Osteocyte (in vitro differentiated cells): Measurements from ENCODE around the gene KLHDC7B. TPM values are rescaled to one million over a fixed set of nuclear protein-coding genes. Genes with fewer than 3 reads are reported as not detected.

Source experiments
- DNase-seq: peaks from one replicate; pipeline ENCODE4 v3.0.0; 2021; ENCODE audit warnings: mixed read lengths; ENCODE audit not compliant: unreplicated experiment; ENCODE audit errors: extremely low spot score
- H3K27ac Mint-ChIP-seq: one replicate; pipeline ENCODE4 v1.8.0; 2021; ENCODE audit warnings: mild to moderate bottlenecking, mixed read lengths; ENCODE audit not compliant: unreplicated experiment
- H3K27me3 Mint-ChIP-seq: one replicate; pipeline ENCODE4 v1.8.0; 2021; ENCODE audit warnings: mixed read lengths; ENCODE audit not compliant: unreplicated experiment
- H3K36me3 Mint-ChIP-seq: one replicate; pipeline ENCODE4 v1.8.0; 2021; ENCODE audit warnings: mixed read lengths; ENCODE audit not compliant: unreplicated experiment
- H3K4me1 Mint-ChIP-seq: one replicate; pipeline ENCODE4 v1.8.0; 2021; ENCODE audit warnings: mixed read lengths; ENCODE audit not compliant: unreplicated experiment
- H3K4me3 Mint-ChIP-seq: one replicate; pipeline ENCODE4 v1.8.0; 2021; ENCODE audit warnings: mild to moderate bottlenecking, moderate library complexity, mixed read lengths; ENCODE audit not compliant: unreplicated experiment
- H3K9me3 Mint-ChIP-seq: one replicate; pipeline ENCODE4 v1.8.0; 2021; ENCODE audit warnings: mixed read lengths; ENCODE audit not compliant: unreplicated experiment
- CTCF ChIP-seq: fragments of 200-600 bp; sonication (generic); IDR thresholded peaks from 2 replicates; pipeline ENCODE4 v1.5.0; 2021; ENCODE audit warnings: antibody characterized with exemption, mild to moderate bottlenecking, moderate library complexity
- total RNA-seq: library from RNA; stranded (reverse); gene quantifications from 2 replicates; pipeline ENCODE4 v1.2.1, GENCODE V29; 2021

Gene KLHDC7B
- total RNA-seq, 1 donor from 2014 or later: 0.21 TPM

GRCh38 chr22:50550395-50550794 is 4.7 kb downstream of the KLHDC7B start:
- Mint-ChIP-seq H3K4me3 (no peak overlapping the region), H3K27ac (no peak overlapping the region), H3K4me1 (no peaks in the 10 kb centered on the region), H3K27me3 (peaks cover 2% of the 10 kb centered on the region), H3K36me3 (no peaks in the 10 kb centered on the region), H3K9me3 (no peaks in the 10 kb centered on the region)
- DNase-seq: no peak
- no peak for TF ChIP-seq CTCF

GRCh38 chr22:50551160-50551752 is 5.6 kb downstream of the KLHDC7B start:
- no peak for TF ChIP-seq CTCF
- Mint-ChIP-seq H3K27ac (no peak overlapping the region), H3K27me3 (peaks cover 11% of the 10 kb centered on the region), H3K36me3 (no peaks in the 10 kb centered on the region), H3K4me3 (no peak overlapping the region), H3K4me1 (no peaks in the 10 kb centered on the region), H3K9me3 (no peaks in the 10 kb centered on the region)
- DNase-seq: no peak

GRCh38 chr22:50553310-50553709 is 7.6 kb downstream of the KLHDC7B start:
- peaks cover 23% of the 10 kb centered on the region for H3K27me3 Mint-ChIP-seq
- no peak for TF ChIP-seq CTCF
- H3K4me1 Mint-ChIP-seq: no peaks in the 10 kb centered on the region
- DNase-seq: no peak
- no peaks in the 10 kb centered on the region for H3K9me3 Mint-ChIP-seq
- H3K27ac Mint-ChIP-seq: no peak overlapping the region
- H3K4me3 Mint-ChIP-seq: no peak overlapping the region
- no peaks in the 10 kb centered on the region for H3K36me3 Mint-ChIP-seq

- no peak overlapping the region for H3K27ac Mint-ChIP-seq
- no peaks in the 10 kb centered on the region for H3K36me3 Mint-ChIP-seq
- TF ChIP-seq CTCF: no peak
- no peak overlapping the region for H3K4me3 Mint-ChIP-seq
- H3K9me3 Mint-ChIP-seq: no peaks in the 10 kb centered on the region
- DNase-seq: no peak
- H3K4me1 Mint-ChIP-seq: peaks cover 5% of the 10 kb centered on the region
- H3K27me3 Mint-ChIP-seq: peaks cover 53% of the 10 kb centered on the region
These were observed 11.0 kb downstream of the KLHDC7B start for GRCh38 chr22:50556703-50557102.

- no peak for DNase-seq
- H3K9me3 Mint-ChIP-seq: no peaks in the 10 kb centered on the region
- no peak for TF ChIP-seq CTCF
- no peak overlapping the region for H3K4me3 Mint-ChIP-seq
- peaks cover 17% of the 10 kb centered on the region for H3K4me1 Mint-ChIP-seq
- H3K27me3 Mint-ChIP-seq: peaks cover 51% of the 10 kb centered on the region
- H3K36me3 Mint-ChIP-seq: no peaks in the 10 kb centered on the region
- H3K27ac Mint-ChIP-seq: no peak overlapping the region
These were observed 14.3 kb downstream of the KLHDC7B start for GRCh38 chr22:50560034-50560433.
